ENCODE measurements around the gene RAB18. TPM values are rescaled to one million over a fixed set of nuclear protein-coding genes. Genes with fewer than 3 reads are reported as not detected.

RAB18 gene
- total RNA-seq, 2 donors from 2014 or later = 31.1 to 50.4 TPM

GRCh38 chr10:27537787-27538186 lies 33.7 kb downstream of the RAB18 start:
- Histone ChIP-seq H3K4me3 (no peak overlapping the region), H3K4me1 (no peaks in the 10 kb centered on the region), H3K9me3 (no peaks in the 10 kb centered on the region), H3K27me3 (no peaks in the 10 kb centered on the region), H3K27ac (no peak overlapping the region), H3K36me3 (peaks cover 41% of the 10 kb centered on the region)
- DNase-seq (ENCODE audit: low spot score) = no peak
- no peak for TF ChIP-seq CTCF (IDR thresholded peaks at IDR 0.05)

- no peak for DNase-seq (ENCODE audit: low spot score)
- Histone ChIP-seq H3K4me1 (no peaks in the 10 kb centered on the region), H3K9me3 (no peaks in the 10 kb centered on the region), H3K4me3 (no peak overlapping the region), H3K27ac (no peak overlapping the region), H3K36me3 (peaks cover 32% of the 10 kb centered on the region), H3K27me3 (no peaks in the 10 kb centered on the region)
- TF ChIP-seq CTCF (IDR thresholded peaks at IDR 0.05) = no peak
Observed at GRCh38 chr10:27540672-27541071, 36.6 kb downstream of the RAB18 start.

GRCh38 chr10:27541796-27542729 lies 38.0 kb downstream of the RAB18 start:
- Histone ChIP-seq H3K4me3 (no peak overlapping the region), H3K36me3 (peaks cover 36% of the 10 kb centered on the region), H3K9me3 (no peaks in the 10 kb centered on the region), H3K27me3 (no peaks in the 10 kb centered on the region), H3K27ac (no peak overlapping the region), H3K4me1 (no peaks in the 10 kb centered on the region)
- TF ChIP-seq CTCF (IDR thresholded peaks at IDR 0.05) = no peak
- no peak for DNase-seq (ENCODE audit: low spot score)

GRCh38 chr10:27542812-27543211 lies 38.7 kb downstream of the RAB18 start:
- DNase-seq (ENCODE audit: low spot score) = no peak
- no peaks in the 10 kb centered on the region for H3K27me3 ChIP-seq
- TF ChIP-seq CTCF (IDR thresholded peaks at IDR 0.05) = no peak
- peaks cover 33% of the 10 kb centered on the region for H3K36me3 ChIP-seq
- H3K27ac ChIP-seq = no peak overlapping the region
- H3K9me3 ChIP-seq = no peaks in the 10 kb centered on the region
- H3K4me3 ChIP-seq = no peak overlapping the region
- H3K4me1 ChIP-seq = no peaks in the 10 kb centered on the region

- Histone ChIP-seq H3K36me3 (peaks cover 18% of the 10 kb centered on the region), H3K27me3 (no peaks in the 10 kb centered on the region), H3K9me3 (no peaks in the 10 kb centered on the region), H3K4me1 (no peaks in the 10 kb centered on the region), H3K27ac (no peak overlapping the region), H3K4me3 (no peak overlapping the region)
- TF ChIP-seq CTCF (IDR thresholded peaks at IDR 0.05) = no peak
- DNase-seq (ENCODE audit: low spot score) = no peak
Observed at GRCh38 chr10:27547047-27547446, 42.9 kb downstream of the RAB18 start.
